Transverse colon (tissue), 4 donors: Measurements from ENCODE around the gene KIF20A. TPM values are rescaled to one million over a fixed set of nuclear protein-coding genes. Genes with fewer than 3 reads are reported as not detected.
"Not testable (repeated sequence)": the region's sequence is repeated elsewhere in the genome, so short reads cannot be mapped to it uniquely, and the experiment has no call there.

Source experiments
- DNase-seq: peaks from one replicate; pipeline ENCODE4 v3.0.0-alpha.2; 2019
- H3K27ac ChIP-seq, 4 donors: fragments of 200-600 bp; sonication (generic); 2 replicates each; pipeline ENCODE4 v1.5.1; 2016 to 2018; ENCODE audit warnings: inconsistent platforms in 4 of 4
- H3K27me3 ChIP-seq: fragments of 200-600 bp; sonication (generic); 2 replicates; pipeline ENCODE4 v1.5.1; 2017; ENCODE audit warnings: inconsistent platforms
- H3K36me3 ChIP-seq, 4 donors: fragments of 200-600 bp; sonication (generic); 2 replicates each; pipeline ENCODE4 v1.5.1; 2017 to 2019; ENCODE audit warnings: inconsistent platforms in 4 of 4
- H3K4me1 ChIP-seq, 4 donors: fragments of 200-600 bp; sonication (generic); 2 replicates each; pipeline ENCODE4 v1.5.1; 2017 to 2020; ENCODE audit warnings: inconsistent platforms in 4 of 4
- H3K4me3 ChIP-seq, 4 donors: fragments of 200-600 bp; sonication (generic); 1 replicate in 1 of 4; 2 replicates in 3 of 4; pipeline versions ENCODE4 v1.5.1 to v1.6.1; 2017 to 2019; ENCODE audit warnings: inconsistent platforms in 4 of 4
- H3K9me3 ChIP-seq, 2 donors: fragments of 200-600 bp; sonication (generic); 2 replicates each; pipeline ENCODE4 v1.5.1; 2017 to 2019; ENCODE audit warnings: inconsistent platforms in 2 of 2
- CTCF ChIP-seq, 5 experiments: fragments of 200-600 bp in 3 of 5; fragments of 450-650 bp in 2 of 5; sonication (generic) in 3 of 5; IDR thresholded peaks; 1 replicate in 2 of 5; 2 replicates in 3 of 5; pipeline ENCODE4 v1.5.1; 2016 to 2017; ENCODE audit warnings: antibody characterized with exemption in 5 of 5, inconsistent platforms in 3 of 5, mild to moderate bottlenecking in 2 of 5, moderate library complexity in 1 of 5
- EP300 ChIP-seq: sonication (generic); formaldehyde crosslinking; IDR thresholded peaks from one replicate; pipeline ENCODE4 v1.6.1; 2017; ENCODE audit warnings: antibody characterized with exemption, low read depth
- POLR2A ChIP-seq: fragments of 450-650 bp; IDR thresholded peaks from one replicate; pipeline ENCODE4 v1.6.1; 2016; ENCODE audit warnings: antibody characterized with exemption, mild to moderate bottlenecking, moderate library complexity
- POLR2AphosphoS5 ChIP-seq, 3 donors: sonication (generic); formaldehyde crosslinking; IDR thresholded peaks; one replicate each; pipeline ENCODE4 v1.6.1; 2016; ENCODE audit warnings: antibody characterized with exemption in 3 of 3
- WGBS, 2 donors: methylation state at CpG; one replicate each; pipeline ENCODE4 v1.1.5; 2018; ENCODE audit warnings: low coverage in 1 of 2; 5-methylcytosine and 5-hydroxymethylcytosine counted together
- in situ Hi-C, 4 donors: fragments of 200-750 bp; cut with MboI; loops; one replicate each; pipeline versions ENCODE4 v1.15.0 to v1.15.1; 2017; ENCODE audit warnings: low sequenced_read_pairs in 3 of 4, low pct_ligation_motif_present in 1 of 4, low pct_unique_long_range_greater_than_20kb in 1 of 4
- intact Hi-C: fragments of 100-400 bp; cut with DNase I; formaldehyde crosslinking; loops from one replicate; pipeline ENCODE4 v1.15.1; 2023; ENCODE audit warnings: low total_unique reads
- total RNA-seq, 4 donors: library from RNA; depleted of rRNA; stranded (reverse); fragments of >200 nt; gene quantifications; one replicate each; pipeline ENCODE4 v1.1.0, GENCODE V29; 2016

KIF20A gene
- total RNA-seq, 4 donors from 2014 or later: 1.9 to 5.0 (median 1.9) TPM; not detected in 1

- no peak overlapping the region for H3K4me3 ChIP-seq
- H3K9me3 ChIP-seq: no peaks in the 10 kb centered on the region
- no peaks in the 10 kb centered on the region for H3K27me3 ChIP-seq
- intact Hi-C loops: no loop called here
- H3K4me1 ChIP-seq: no peaks in the 10 kb centered on the region
- 72 to 79% methylated on average over 2 of the region's 2 CpGs for WGBS, 2 donors
- H3K36me3 ChIP-seq: peaks cover 0 to 40% (median 15%) of the 10 kb centered on the region in 4 donors
- H3K27ac ChIP-seq: no peak overlapping the region
- TF ChIP-seq POLR2A: no peak
- TF ChIP-seq POLR2AphosphoS5 (IDR thresholded peaks at IDR 0.05): no peak
- no peak for TF ChIP-seq EP300
- no peak for TF ChIP-seq CTCF (IDR thresholded peaks at IDR 0.05)
- no peak for DNase-seq
- in situ Hi-C loops: loop anchor here in 1 of 4 donors (25.0 kb wide), 2 partner anchors 226 to 351 kb away; partner anchors contain the start of gene ETF1
These were observed 7.1 kb downstream of the KIF20A start for GRCh38 chr5:138186002-138186447.

GRCh38 chr5:138188626-138189025, 9.7 kb downstream of the KIF20A start:
- in situ Hi-C loops: loop anchor here in 1 of 4 donors (25.0 kb wide), 2 partner anchors 224 to 349 kb away; partner anchors contain the start of gene ETF1
- H3K36me3 ChIP-seq: peaks cover 0 to 65% (median 24%) of the 10 kb centered on the region in 4 donors
- no peak for DNase-seq
- 82 to 85% methylated on average over 2 to 3 of the region's 3 CpGs for WGBS, 2 donors
- intact Hi-C loops: no loop called here
- H3K9me3 ChIP-seq: no peaks in the 10 kb centered on the region
- H3K4me1 ChIP-seq: no peaks in the 10 kb centered on the region
- H3K27me3 ChIP-seq: no peaks in the 10 kb centered on the region
- no peak overlapping the region for H3K4me3 ChIP-seq
- H3K27ac ChIP-seq: no peak overlapping the region
- TF ChIP-seq CTCF (IDR thresholded peaks at IDR 0.05): no peak

- DNase-seq: no peak
- H3K4me3 ChIP-seq: no peak overlapping the region
- 92 to 93% methylated on average over 1 to 3 of the region's 3 CpGs for WGBS, 2 donors
- no peak overlapping the region for H3K27ac ChIP-seq
- TF ChIP-seq CTCF (IDR thresholded peaks at IDR 0.05) (no peak), EP300 (no peak), POLR2AphosphoS5 (IDR thresholded peaks at IDR 0.05) (no peak), POLR2A (no peak)
- in situ Hi-C loops (loop anchor here in 1 of 4 donors (25.0 kb wide), 2 partner anchors 219 to 344 kb away; partner anchors contain the start of gene ETF1), intact Hi-C loops (no loop called here)
- H3K4me1 ChIP-seq: no peaks in the 10 kb centered on the region
- no peaks in the 10 kb centered on the region for H3K9me3 ChIP-seq
- peaks cover 0 to 67% (median 24%) of the 10 kb centered on the region in 4 donors for H3K36me3 ChIP-seq
- H3K27me3 ChIP-seq: no peaks in the 10 kb centered on the region
These were observed 13.9 kb downstream of the KIF20A start for GRCh38 chr5:138192826-138193225.

GRCh38 chr5:138193859-138194258, 14.9 kb downstream of the KIF20A start:
- peaks cover 0 to 65% (median 24%) of the 10 kb centered on the region in 4 donors for H3K36me3 ChIP-seq

GRCh38 chr5:138210985-138211384, 32.1 kb downstream of the KIF20A start:
- TF ChIP-seq POLR2A (no peak), CTCF (IDR thresholded peaks at IDR 0.05) (no peak), EP300 (no peak), POLR2AphosphoS5 (IDR thresholded peaks at IDR 0.05) (no peak)
- DNase-seq: no peak
- peaks cover 12 to 30% (median 18%) of the 10 kb centered on the region in 4 donors for H3K4me1 ChIP-seq
- no peaks in the 10 kb centered on the region for H3K9me3 ChIP-seq
- in situ Hi-C loops (no loop called here), intact Hi-C loops (no loop called here)
- H3K27me3 ChIP-seq: no peaks in the 10 kb centered on the region
- no peak overlapping the region for H3K4me3 ChIP-seq
- 80 to 90% methylated on average over 3 of the region's 3 CpGs for WGBS, 2 donors
- H3K27ac ChIP-seq: no peak overlapping the region
- peaks cover 0 to 6% (median 2%) of the 10 kb centered on the region in 4 donors for H3K36me3 ChIP-seq

More at GRCh38 chr5:138193859-138194258, 14.9 kb downstream of the KIF20A start:
- intact Hi-C loops, H3K27ac ChIP-seq, H3K4me3 ChIP-seq, H3K4me1 ChIP-seq, H3K9me3 ChIP-seq, H3K27me3 ChIP-seq, DNase-seq: not testable (repeated sequence)
- in situ Hi-C loops: loop anchor here in 1 of 4 donors (25.0 kb wide), 2 partner anchors 218 to 343 kb away; partner anchors contain the start of gene ETF1
- 93 to 100% methylated on average over 7 to 8 of the region's 8 CpGs for WGBS, 2 donors
